ENCODE results near the gene GPR89A.

GPR89A gene

GRCh38 chr1:145707183-145707867 lies 99.5 kb downstream of the GPR89A start, which contains the start of gene PDZK1:
Gene PDZK1, minus strand, starts transcription at chr1:145707368. Its CDS starts 19,347 bp downstream, at chr1:145688021.
- TF ChIP-seq, protein P1, sequence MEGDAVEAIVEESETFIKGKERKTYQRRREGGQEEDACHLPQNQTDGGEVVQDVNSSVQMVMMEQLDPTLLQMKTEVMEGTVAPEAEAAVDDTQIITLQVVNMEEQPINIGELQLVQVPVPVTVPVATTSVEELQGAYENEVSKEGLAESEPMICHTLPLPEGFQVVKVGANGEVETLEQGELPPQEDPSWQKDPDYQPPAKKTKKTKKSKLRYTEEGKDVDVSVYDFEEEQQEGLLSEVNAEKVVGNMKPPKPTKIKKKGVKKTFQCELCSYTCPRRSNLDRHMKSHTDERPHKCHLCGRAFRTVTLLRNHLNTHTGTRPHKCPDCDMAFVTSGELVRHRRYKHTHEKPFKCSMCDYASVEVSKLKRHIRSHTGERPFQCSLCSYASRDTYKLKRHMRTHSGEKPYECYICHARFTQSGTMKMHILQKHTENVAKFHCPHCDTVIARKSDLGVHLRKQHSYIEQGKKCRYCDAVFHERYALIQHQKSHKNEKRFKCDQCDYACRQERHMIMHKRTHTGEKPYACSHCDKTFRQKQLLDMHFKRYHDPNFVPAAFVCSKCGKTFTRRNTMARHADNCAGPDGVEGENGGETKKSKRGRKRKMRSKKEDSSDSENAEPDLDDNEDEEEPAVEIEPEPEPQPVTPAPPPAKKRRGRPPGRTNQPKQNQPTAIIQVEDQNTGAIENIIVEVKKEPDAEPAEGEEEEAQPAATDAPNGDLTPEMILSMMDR (IDR thresholded peaks at IDR 0.05; ENCODE audit: low read depth, low read length) = no peak
- peak within 1 kb of the TSS; percentile 0; the same call in 1 of the 2 replicates for H3K27ac ChIP-seq
- peak; percentile 68 for DNase-seq

GRCh38 chr1:145708063-145708462 lies 100.3 kb downstream of the GPR89A start:
- peak overlapping the region; percentile 0; the same call in 1 of the 2 replicates for H3K27ac ChIP-seq
- no peaks in the 10 kb centered on the region for H3K27me3 ChIP-seq (ENCODE audit: insufficient read depth, low read depth, severe bottlenecking)
- H3K36me3 ChIP-seq = no peaks in the 10 kb centered on the region
- H3K9me3 ChIP-seq (ENCODE audit: severe bottlenecking) = no peaks in the 10 kb centered on the region
- H3K4me3 ChIP-seq (ENCODE audit: low read depth, low read length) = no peak overlapping the region
- TF ChIP-seq, protein P1 (IDR thresholded peaks at IDR 0.05; ENCODE audit: low read depth, low read length) = no peak
- peak; percentile 96 for DNase-seq

More at GRCh38 chr1:145707183-145707867, 99.5 kb downstream of the GPR89A start, which contains the start of gene PDZK1:
- Histone ChIP-seq H3K36me3 (no peaks in the 10 kb centered on the region), H3K9me3 (ENCODE audit: severe bottlenecking) (no peaks in the 10 kb centered on the region), H3K27me3 (ENCODE audit: insufficient read depth, low read depth, severe bottlenecking) (no peaks in the 10 kb centered on the region), H3K4me3 (ENCODE audit: low read depth, low read length) (no peak within 1 kb of the TSS)

DNA sequence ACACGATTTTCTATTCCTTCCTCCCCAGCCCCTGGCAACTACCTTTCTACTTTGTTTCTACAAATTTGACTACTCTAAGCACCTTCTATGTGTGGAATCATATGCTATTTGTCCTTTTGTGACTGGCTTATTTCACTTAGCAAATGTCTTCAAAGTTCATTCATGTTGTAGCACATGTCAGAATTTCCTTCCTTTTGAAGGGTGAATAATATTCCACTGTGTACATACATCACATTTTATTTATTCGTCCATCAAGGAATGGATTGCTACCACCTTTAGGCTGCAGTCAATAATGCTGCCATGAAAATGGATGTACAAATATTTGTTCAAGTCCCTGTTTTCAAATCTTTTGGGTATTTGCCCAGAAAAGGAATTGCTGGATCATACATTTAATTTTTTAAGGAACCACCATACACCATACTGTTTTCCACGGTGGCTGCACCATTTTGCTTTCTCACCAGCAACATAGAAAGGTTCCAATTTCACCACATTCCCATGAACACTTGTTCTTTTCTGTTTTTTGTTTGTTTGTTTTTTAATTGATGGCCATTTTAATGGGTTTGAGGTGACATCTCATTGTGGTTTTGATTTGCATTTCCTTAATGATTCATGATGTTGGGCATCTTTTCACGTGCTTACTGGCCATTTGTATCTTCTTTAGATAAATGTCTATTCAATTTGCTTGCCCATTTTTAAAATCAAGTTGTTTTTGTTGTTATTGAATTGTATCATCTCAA lies 102.7 kb downstream of the GPR89A start:
- H3K27ac ChIP-seq = no peak overlapping the region
- no peaks in the 10 kb centered on the region for H3K27me3 ChIP-seq (ENCODE audit: insufficient read depth, low read depth, severe bottlenecking)
- H3K36me3 ChIP-seq = no peaks in the 10 kb centered on the region
- H3K4me3 ChIP-seq (ENCODE audit: low read depth, low read length) = no peak overlapping the region
- TF ChIP-seq, protein P1 (IDR thresholded peaks at IDR 0.05; ENCODE audit: low read depth, low read length) = no peak
- H3K9me3 ChIP-seq (ENCODE audit: severe bottlenecking) = no peaks in the 10 kb centered on the region
- DNase-seq = no peak

DNA sequence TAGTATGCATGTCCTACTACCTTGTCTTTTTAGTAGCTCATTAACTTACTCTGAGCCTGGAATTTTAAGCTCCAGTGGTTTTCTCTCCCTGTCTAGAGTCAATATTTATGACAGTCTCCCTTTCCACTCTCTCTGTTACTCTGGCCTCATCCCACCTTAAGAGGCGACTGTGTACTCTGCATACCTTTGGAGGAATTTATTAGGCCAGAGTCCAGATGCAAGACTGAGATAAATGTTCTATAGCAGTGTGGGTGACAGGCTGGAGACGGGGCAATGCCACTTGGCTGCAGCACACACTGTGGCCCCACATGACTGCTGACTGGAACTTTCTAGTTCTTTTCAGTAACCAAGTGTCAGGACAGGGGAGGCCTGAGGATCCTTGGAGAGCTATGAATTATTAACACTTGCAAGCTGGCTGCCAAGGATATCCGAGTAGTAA lies 103.4 kb downstream of the GPR89A start:
- TF ChIP-seq, protein P1 (IDR thresholded peaks at IDR 0.05; ENCODE audit: low read depth, low read length) = no peak
- no peaks in the 10 kb centered on the region for H3K9me3 ChIP-seq (ENCODE audit: severe bottlenecking)
- H3K27me3 ChIP-seq (ENCODE audit: insufficient read depth, low read depth, severe bottlenecking) = no peaks in the 10 kb centered on the region
- no peak overlapping the region for H3K4me3 ChIP-seq (ENCODE audit: low read depth, low read length)
- no peaks in the 10 kb centered on the region for H3K36me3 ChIP-seq
- H3K27ac ChIP-seq = no peak overlapping the region
- no peak for DNase-seq

- Histone ChIP-seq H3K27ac (no peak overlapping the region), H3K27me3 (ENCODE audit: insufficient read depth, low read depth, severe bottlenecking) (no peaks in the 10 kb centered on the region), H3K4me3 (ENCODE audit: low read depth, low read length) (no peak overlapping the region), H3K9me3 (ENCODE audit: severe bottlenecking) (no peaks in the 10 kb centered on the region), H3K36me3 (no peaks in the 10 kb centered on the region)
- no peak for DNase-seq
- TF ChIP-seq, protein P1 (IDR thresholded peaks at IDR 0.05; ENCODE audit: low read depth, low read length) = no peak
Observed at GRCh38 chr1:145714524-145715111, 106.8 kb downstream of the GPR89A start.
